ENCODE data around the gene NUDT21.
"Not testable (repeated sequence)": the region's sequence is repeated elsewhere in the genome, so short reads cannot be mapped to it uniquely, and the experiment has no call there.

DNA sequence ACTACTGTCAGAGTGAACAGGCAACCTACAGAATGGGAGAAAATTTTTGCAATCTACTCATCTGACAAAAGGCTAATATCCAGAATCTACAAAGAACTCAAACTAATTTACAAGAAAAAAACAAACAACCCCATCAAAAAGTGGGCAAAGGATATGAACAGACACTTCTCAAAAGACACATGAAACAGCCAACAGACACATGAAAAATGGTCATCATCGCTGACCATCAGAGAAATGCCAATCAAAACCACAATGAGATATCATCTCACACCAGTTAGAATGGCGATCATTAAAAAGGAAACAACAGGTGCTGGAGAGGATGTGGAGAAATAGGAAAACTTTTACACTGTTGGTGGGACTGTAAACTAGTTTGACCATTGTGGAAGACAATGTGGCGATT is 54.4 kb downstream of the NUDT21 start:
- TF ChIP-seq, protein P1, sequence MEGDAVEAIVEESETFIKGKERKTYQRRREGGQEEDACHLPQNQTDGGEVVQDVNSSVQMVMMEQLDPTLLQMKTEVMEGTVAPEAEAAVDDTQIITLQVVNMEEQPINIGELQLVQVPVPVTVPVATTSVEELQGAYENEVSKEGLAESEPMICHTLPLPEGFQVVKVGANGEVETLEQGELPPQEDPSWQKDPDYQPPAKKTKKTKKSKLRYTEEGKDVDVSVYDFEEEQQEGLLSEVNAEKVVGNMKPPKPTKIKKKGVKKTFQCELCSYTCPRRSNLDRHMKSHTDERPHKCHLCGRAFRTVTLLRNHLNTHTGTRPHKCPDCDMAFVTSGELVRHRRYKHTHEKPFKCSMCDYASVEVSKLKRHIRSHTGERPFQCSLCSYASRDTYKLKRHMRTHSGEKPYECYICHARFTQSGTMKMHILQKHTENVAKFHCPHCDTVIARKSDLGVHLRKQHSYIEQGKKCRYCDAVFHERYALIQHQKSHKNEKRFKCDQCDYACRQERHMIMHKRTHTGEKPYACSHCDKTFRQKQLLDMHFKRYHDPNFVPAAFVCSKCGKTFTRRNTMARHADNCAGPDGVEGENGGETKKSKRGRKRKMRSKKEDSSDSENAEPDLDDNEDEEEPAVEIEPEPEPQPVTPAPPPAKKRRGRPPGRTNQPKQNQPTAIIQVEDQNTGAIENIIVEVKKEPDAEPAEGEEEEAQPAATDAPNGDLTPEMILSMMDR (IDR thresholded peaks at IDR 0.05 in 8 of 11, conservative IDR thresholded peaks at IDR 0.05 in 3 of 11) = not testable (repeated sequence)
- TF ChIP-seq POLR2A (IDR thresholded peaks at IDR 0.05) = not testable (repeated sequence)

Measured in spleen (tissue), 7 donors.